NCI-H345 (cell line): ENCODE measurements around the gene ICAM1.

Experiments used
- DNase-seq: peaks from one replicate; lab custom pipeline; 2025; lab: John Stamatoyannopoulos, UW

Gene ICAM1

DNA sequence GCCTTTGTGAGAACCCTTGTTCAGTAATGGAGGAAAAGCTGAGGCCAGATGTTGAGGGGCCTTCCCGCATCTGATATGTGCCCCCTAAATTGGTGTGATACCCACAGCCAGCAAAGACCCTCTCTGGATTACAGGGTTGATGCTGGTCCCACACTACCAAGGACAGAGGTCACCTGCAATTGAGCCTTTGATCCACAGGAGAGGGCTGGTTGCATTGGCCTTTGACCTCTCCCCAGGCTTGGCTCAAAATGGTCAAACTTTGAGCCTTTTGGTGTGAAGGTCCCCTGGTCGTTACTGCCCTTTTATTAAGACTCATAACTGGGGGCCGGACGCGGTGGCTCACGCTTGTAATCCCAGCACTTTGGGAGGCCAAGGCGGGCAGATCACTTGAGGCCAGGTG is 27.3 kb upstream of the ICAM1 start:
- no peak for DNase-seq

DNA sequence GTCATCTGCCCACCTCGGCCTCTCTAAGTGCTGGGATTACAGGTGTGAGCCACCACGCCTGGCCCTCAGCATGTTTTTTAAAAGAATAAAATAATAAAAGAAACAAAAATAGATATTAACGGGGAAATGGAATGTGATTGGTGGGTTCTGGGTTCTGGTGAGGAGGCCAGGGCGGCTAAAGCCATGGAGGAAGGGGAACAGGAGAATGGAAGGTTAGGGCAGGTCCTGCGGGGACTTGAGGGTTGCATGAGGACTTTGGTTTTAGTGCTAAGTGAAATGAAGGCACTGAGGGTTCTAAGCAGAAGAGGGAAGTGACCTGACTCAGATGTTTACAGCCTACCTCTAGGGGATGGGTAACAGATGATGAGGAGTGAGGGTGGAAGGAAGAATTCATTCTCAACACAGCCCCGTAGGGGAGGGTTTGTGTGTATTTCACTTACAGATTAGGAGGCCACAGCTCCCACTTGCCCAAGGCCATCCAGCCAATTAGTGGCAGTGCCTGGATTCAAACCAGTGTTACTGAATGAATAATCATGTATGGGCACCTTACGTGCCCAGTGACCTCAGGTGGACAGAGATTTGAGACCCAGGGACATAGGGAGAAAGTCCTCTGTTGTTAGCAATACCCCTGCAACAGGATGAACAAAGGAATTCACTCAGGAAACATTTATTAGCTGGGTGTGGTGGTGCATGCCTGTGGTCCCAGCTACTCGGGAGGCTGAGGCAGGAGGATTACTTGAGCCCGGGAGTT is 25.6 kb upstream of the ICAM1 start:
- no peak for DNase-seq

DNA sequence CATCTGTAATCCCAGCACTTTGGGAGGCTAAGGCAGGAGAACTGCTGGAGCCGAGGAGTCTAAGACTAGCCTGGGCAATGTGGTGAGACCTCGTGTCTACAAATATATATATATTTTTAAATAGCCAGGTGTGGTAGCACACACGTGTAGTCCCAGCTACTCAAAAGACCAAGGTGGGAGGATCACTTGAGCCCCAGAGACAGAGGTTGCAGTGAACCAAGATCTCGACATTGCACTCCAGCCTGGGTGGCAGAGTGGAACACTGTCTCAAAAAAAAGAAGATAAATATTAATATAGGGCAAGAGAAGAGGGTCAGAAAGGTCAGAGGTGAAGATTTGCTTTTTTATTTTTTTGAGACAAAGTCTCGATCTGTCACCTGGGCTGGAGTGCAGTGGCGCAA is 24.4 kb upstream of the ICAM1 start:
- no peak for DNase-seq

DNA sequence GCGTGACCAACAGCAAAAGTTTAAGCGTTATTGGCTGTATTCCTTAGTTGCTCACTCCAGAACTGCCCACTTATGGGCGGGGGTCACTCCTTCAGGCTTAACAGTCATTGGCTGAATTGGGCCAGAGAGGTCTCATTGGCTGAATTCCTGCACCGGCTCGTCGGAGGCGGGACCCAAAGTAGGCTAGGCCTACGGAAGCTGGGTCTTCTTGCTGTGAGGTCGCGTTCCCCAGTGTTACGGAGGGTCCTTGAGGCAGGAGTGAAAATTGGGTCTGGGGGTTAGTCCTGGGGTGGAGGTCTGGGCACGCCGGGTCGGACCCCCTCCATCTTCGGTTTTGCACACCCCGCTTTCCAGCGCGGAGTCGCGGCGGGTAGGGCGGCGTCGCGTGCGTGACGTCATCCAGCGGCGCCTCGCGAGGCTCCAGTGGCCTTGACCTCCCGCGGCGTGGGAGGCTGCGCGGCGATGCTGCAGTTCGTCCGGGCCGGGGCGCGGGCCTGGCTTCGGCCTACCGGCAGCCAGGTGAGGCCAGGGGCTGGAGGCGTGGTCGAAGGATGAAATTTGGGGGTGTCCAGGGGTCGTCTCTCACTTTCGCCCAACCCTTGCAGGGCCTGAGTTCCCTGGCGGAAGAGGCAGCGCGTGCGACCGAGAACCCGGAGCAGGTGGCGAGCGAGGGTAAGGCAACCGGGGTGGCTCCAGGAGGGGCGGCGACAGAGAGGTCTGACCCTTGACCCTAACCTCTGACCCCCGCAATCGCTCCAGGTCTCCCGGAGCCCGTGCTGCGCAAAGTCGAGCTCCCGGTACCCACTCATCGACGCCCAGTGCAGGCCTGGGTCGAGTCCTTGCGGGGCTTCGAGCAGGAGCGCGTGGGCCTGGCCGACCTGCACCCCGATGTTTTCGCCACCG is 18.9 kb upstream of the ICAM1 start, which contains the start of gene MRPL4:
MRPL4 (plus strand) TSS at position 423 of the 903 bp plus-strand sequence; CDS start at position 463, 40 bp downstream.
- DNase-seq = peak; percentile 99

DNA sequence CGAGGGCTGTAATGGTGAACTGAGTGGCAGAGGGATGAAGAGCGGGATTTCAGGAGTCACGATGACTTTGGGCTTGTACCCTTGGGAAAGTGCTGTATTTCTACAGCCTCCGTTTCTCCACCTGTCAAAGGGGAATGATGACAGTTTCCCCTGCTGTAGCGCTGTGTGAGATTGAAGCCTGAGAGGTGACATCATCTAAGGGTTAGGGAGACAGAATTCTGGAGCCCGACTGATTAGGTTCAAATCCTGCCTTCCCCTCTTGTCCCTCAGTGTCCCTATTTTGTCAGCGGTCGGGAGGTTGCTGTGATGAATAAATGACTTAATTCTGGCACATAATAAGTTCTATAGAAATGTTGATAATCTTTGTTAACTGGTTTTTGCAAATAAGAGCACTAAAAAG is 18.2 kb upstream of the ICAM1 start:
- no peak for DNase-seq

DNA sequence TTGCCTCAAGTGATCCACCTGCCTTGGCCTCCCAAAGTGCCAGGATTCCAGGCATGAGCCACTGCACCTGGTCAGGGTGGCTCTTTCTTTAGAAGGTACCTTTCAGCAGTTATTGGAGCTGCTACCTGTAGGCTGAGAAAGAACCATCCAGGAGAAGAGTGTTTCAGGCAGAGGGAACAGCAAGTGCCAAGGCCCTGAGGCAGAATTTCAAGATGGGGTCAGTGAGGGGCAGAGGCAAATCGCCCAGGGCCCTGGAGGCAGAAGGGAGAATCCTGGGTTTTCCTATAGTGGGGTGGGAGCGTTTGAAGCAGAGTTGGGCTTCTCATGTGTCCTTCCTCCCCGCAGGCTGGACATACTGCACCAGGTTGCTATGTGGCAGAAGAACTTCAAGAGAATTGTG is 16.7 kb upstream of the ICAM1 start:
- DNase-seq = no peak

DNA sequence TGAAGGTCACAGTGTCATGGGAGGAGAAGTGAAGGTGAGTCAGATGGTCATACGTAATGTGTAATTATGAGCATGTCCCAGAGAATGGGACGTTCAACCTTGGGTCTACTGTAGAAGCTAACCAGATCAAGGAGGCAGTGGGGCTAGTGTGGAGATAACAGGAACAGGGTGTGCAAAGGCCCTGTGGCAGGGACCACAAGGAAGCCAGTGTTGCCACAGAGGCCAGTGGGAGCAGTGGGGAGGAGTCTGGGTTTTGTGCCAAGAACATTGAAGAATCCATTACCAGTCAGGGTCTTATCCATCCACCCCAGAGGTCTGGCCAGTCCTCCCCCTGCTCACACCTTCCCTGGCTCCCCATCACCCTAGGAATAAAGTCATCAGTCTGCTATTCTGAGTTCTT is 15.6 kb upstream of the ICAM1 start:
- no peak for DNase-seq

DNA sequence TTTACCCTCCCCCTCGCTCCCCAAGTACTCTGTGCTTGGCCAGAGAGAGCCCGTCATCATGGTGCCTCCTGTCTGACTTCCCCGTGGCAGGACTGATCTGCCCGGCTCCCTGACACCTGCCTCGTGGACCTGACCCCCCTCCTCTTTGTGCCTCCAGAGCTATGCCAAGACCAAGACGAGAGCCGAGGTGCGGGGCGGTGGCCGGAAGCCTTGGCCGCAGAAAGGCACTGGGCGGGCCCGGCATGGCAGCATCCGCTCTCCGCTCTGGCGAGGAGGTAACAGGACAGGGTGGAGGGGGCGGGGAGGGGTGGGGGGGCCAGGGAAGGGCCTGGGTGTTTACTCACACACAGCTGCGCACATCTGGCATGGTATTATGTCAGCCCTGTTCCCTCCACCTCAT is 14.4 kb upstream of the ICAM1 start:
- no peak for DNase-seq

DNA sequence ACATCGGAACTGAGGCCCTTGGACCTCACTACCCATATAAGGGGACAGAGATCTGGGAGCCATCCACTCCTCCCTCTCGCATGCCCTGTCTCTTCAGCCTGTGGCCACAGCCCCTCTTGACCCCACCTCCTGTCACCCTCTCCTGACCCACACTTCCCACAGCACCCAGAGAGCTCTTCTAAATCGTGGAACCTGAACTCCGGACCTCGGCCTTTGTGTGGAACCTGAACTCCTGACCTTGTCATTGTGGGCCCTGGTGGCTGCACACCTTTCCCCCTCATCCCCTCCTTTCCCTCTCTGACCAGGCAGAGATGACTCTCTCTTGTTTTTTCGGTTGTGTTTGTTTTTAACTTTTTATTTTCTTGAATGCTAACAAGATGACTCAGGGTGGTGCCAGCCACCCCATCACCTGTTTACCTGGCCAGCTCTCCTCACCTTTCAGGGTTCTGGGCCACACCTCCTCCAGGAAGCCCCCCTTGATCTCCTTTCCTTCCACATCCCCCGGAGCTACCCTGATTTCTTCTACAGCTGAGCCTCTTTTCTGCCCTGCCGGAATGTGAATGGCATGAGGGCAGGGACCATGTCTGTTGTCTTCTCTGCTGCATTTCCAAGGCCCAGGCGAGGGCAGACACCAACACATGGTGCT is 13.8 kb upstream of the ICAM1 start:
- DNase-seq = no peak

DNA sequence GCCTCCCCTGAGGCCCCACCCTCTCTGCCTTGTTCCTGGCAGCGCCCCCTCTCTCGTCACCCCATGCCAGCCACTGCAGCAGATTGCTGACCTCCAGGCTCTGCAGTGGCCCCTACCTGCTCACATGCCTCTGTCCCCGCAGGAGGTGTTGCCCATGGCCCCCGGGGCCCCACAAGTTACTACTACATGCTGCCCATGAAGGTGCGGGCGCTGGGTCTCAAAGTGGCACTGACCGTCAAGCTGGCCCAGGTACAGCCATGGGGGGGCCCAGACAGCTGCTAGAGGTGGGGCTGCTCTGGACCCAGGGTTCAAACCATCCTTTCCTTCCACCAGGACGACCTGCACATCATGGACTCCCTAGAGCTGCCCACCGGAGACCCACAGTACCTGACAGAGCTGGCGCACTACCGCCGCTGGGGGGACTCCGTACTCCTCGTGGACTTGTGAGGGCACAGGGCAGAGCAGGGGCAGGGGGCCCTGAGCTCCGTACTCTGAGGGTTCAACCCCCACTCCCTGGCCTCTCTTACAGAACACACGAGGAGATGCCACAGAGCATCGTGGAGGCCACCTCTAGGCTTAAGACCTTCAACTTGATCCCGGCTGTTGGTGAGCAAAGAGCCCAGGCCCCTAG is 12.7 kb upstream of the ICAM1 start:
- DNase-seq = no peak

DNA sequence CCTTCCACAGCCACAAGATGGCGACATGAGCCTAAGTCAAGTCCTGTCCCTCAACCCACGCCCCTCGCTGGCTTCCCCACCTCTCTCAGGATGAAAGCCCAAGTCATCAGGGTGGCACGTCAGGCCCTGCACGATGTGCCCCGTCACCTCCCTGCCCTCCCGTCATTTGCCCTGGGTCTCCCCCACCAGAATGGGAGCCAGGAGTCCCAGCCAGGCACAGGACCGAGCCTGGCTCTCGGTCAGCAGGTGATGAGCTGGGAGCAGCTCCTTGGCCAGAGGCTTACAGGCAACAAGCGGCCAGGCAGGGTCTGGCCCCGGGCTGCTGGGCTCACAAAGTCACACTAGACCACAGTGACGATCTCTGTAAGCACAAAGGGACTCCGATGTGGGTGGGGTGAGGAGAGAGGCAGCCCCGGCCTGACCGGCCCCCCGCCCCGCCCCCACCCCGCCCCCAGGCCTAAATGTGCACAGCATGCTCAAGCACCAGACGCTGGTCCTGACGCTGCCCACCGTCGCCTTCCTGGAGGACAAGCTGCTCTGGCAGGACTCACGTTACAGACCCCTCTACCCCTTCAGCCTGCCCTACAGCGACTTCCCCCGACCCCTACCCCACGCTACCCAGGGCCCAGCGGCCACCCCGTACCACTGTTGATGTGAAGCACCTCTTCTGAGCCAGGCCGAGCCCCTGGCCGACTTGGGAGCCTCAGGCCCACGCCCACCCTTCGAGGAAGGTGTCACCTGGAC is 11.6 kb upstream of the ICAM1 start:
- peak; percentile 78 for DNase-seq

DNA sequence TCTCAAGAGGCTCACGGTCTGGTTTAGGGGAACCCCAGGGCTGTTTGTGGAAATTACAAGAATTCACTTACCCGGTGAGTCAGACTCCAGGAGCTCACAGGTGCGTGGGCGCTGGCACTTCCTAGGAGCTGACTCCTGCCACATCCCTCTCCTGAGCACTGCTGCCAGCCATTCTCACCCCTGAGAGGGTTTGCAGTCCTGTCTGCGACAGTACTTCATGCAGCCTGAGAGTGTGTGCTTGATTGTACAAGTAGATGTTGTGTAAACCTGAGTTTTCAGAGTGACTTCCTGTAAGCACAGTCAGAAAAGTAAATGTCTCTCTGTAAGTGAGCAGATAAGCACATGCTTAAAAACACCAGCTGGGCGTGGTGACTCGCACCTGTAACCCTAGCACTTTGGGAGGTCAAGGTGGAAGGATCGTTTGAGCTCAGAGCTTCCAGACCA is 10.8 kb upstream of the ICAM1 start:
- no peak for DNase-seq

DNA sequence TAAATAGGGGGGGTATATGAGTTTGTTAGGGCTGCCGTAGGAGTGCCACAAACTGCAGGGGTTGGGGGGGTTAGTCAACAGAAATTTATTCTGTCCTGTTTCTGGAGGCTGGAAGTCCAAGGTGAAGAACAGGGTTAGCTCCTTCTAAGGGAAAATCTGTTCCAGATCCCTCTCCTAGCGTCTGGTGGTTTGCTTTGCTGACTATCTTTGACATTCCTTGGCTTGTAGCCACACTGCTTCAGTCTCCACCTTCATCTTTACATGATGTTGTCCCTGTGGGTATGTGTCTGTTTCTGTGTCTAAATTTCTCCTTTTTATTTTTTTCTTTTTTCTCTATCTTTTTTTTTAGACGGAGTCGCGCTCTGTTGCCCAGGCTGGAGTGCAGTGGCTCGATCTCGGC is 8.1 kb upstream of the ICAM1 start:
- no peak for DNase-seq

DNA sequence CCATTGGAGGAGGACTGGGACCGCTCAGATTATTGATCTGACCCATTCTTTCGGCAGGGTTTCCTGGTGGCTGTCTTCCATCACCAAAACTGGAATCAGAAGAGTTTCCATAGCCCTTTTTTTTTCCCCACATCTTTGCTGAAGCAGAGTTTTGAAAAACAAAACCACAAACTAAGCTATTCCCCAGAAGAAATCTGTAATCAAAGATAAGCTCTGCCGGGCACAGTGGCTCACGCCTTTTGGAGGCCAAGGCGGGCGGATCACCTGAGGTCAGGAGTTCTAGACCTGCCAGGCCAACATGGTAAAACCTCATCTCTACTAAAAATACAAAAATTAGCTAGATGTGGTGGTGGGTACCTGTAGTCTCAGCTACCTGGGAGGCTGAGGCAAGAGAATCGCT is 4.2 kb upstream of the ICAM1 start:
- DNase-seq = no peak

DNA sequence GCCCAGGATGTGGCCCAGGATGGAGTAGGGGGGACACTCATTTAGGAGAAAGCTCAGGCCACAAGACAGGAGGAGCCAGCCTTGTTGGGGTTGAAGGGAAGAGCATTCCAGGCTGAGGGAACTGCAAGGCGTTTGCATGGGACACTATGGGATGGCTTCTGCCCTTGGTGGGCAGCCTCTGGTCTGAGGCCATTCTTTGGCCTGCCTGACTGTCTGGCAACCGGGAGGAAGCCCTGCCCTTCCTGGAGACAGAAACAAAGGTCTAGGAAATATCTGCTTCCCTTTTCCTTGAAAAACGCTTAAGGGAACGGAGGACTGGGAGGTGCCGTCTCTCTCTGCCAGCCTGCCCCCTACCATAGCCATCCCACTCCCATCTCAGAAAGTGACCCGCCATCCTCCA is 2.8 kb upstream of the ICAM1 start:
- no peak for DNase-seq

DNA sequence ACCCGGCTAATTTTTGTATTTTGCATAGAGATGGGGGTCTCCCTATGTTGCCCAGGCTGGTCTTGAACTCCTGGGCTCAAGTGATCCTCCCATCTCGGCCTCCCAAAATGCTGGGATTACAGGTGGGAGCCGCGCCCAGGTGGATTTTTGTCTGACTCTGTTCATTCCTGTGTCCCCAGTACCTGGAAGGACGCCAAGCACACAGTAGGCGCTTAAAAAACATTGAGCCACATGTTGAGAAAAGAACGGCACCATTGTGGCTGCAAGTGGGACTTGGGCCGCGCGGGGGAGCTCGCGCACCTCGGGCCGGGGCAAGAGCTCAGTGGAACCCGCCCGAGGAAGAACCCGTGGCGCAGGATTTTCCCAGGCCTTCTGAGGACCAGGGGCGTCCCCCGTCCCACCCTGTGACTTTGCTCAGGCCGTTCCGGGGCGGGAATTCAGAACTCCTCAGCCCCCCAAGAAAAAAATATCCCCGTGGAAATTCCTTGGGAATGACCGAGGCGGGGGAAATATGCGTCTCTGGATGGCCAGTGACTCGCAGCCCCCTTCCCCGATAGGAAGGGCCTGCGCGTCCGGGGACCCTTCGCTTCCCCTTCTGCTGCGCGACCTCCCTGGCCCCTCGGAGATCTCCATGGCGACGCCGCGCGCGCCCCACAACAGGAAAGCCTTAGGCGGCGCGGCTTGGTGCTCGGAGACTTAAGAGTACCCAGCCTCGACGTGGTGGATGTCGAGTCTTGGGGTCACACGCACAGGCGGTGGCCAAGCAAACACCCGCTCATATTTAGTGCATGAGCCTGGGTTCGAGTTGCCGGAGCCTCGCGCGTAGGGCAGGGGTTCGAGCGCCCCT is 1.4 kb upstream of the ICAM1 start:
- peak; percentile 82 for DNase-seq

DNA sequence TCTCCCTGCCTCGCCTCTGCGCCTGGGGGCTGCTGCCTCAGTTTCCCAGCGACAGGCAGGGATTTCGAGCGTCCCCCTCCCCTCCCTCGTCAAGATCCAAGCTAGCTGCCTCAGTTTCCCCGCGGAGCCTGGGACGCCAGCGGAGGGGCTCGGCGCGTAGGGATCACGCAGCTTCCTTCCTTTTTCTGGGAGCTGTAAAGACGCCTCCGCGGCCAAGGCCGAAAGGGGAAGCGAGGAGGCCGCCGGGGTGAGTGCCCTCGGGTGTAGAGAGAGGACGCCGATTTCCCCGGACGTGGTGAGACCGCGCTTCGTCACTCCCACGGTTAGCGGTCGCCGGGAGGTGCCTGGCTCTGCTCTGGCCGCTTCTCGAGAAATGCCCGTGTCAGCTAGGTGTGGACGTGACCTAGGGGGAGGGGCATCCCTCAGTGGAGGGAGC is 722 bp upstream of the ICAM1 start:
- DNase-seq = no peak

DNA sequence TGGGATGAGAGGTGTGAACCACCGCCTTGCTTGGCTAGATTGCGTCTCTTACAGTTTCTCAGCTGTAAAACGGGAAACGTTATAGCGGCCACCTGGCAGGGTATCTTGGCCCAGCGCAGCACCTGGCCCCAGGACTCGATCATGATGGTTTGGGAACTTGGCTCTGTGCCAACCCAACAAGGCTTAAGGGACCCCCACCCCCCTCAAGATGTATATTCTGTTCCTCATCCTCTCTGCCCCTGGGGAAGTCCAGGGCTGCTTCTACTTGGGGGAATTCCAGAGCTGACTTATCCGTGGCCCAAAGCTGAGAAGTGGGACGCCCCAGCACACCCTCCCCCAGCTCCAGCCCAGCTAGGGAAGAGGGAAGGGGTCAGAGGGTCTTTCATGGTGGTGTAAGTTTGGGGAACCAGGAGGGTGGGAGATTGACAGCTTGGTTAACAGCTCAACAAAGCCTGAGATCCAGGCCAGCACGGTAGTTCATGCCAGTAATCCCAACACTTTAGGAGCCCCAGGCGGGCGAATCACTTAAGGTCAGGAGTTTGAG is 695 bp downstream of the ICAM1 start:
- DNase-seq = no peak

DNA sequence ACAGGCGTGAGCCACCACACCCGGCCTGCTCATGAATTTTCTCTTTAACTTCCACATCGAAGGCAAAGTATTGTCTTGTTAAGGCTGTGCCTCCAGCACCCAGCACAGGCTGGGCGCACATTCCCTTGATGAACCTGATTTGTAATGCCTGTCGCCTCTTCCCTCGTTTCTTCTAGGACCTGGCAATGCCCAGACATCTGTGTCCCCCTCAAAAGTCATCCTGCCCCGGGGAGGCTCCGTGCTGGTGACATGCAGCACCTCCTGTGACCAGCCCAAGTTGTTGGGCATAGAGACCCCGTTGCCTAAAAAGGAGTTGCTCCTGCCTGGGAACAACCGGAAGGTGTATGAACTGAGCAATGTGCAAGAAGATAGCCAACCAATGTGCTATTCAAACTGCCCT is 3.7 kb downstream of the ICAM1 start:
- no peak for DNase-seq
